ENCODE results near the gene CYP21A2.
A peak's percentile ranks its signal among the peaks of the same experiment; 100 is the strongest.

The CYP21A2 gene

DNA sequence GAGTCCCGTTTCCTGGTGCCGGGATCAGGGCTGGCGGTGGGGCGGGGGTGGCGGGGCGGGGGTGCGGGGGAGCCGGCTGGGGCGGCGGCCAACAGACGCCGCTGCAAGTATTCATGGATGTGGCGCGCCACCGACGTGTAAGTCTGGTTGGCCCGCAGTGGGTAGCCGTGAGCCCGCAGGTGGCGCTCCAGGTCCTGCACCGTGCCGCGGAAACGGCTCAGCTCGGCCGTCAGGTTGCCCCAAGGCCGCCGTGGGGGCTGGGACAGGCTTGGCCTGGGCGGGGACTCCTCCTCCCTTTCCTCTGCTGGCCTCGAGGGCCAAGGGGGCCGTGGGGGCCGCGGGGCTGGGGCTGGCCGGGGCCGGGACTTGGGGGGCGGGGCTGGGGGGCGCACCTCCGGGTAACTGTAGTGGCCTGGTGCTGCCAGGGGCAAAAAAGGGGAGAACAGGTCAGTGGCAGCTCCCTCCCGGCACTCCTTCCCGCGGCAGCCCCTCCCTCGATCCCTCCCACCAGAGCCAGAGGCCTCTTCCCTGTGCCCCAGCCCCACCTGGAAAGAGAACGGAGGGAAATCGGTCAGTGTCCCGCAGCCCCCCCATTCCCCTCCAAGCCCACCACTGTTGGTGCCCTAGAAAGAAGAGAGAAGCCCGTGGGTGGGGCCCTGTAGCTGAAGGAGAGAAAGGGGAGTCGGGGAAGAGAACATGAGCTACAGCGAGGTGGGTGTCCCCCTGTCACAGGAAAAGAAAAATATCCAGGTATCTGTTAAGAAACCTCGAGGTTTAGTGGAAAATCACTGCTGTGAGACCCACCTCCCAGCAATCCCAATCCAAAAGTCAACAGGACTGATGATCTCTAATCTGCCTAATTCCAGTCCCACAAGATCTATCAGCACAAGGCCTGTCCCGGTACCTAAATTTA is 49.6 kb downstream of the CYP21A2 start:
- peak; percentile 84 for DNase-seq (ENCODE audit: low read depth)
- no peak overlapping the region for H3K4me3 ChIP-seq (ENCODE audit: low read depth, low read length)
- TF ChIP-seq, protein P1, sequence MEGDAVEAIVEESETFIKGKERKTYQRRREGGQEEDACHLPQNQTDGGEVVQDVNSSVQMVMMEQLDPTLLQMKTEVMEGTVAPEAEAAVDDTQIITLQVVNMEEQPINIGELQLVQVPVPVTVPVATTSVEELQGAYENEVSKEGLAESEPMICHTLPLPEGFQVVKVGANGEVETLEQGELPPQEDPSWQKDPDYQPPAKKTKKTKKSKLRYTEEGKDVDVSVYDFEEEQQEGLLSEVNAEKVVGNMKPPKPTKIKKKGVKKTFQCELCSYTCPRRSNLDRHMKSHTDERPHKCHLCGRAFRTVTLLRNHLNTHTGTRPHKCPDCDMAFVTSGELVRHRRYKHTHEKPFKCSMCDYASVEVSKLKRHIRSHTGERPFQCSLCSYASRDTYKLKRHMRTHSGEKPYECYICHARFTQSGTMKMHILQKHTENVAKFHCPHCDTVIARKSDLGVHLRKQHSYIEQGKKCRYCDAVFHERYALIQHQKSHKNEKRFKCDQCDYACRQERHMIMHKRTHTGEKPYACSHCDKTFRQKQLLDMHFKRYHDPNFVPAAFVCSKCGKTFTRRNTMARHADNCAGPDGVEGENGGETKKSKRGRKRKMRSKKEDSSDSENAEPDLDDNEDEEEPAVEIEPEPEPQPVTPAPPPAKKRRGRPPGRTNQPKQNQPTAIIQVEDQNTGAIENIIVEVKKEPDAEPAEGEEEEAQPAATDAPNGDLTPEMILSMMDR (IDR thresholded peaks at IDR 0.05; ENCODE audit: insufficient read depth, low read depth, low read length, missing control alignments), result peak; percentile 65

DNA sequence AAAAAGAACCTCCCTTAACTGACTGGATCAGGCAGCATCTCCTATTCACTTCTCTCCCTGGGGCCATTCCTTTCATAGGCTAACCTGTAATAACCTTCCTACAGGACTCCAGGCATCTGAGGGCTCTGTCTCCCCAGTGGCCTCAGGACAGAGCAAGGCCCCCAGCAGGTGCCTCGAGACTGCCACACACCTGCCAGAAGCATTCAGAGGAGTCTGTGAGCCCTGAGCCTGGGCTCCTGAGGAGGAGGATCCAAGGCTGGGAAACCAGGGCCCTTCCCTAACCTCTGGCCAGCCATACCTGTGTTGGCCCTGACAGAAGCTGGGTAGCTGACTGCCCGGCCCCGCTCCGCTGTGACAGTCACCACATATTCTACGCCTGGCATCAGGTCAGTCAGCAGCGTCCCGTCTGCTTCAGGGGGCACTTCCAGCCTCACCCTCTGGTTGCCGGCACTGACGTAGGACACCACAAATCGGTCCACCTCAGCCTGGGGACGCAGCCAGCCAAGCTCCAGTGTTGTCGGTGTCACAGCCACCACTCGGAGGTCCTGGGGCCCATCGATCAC is 50.4 kb downstream of the CYP21A2 start:
- no peak for DNase-seq (ENCODE audit: low read depth)
- H3K4me3 ChIP-seq (ENCODE audit: low read depth, low read length), result no peak overlapping the region
- TF ChIP-seq, protein P1 (IDR thresholded peaks at IDR 0.05; ENCODE audit: insufficient read depth, low read depth, low read length, missing control alignments), result no peak

DNA sequence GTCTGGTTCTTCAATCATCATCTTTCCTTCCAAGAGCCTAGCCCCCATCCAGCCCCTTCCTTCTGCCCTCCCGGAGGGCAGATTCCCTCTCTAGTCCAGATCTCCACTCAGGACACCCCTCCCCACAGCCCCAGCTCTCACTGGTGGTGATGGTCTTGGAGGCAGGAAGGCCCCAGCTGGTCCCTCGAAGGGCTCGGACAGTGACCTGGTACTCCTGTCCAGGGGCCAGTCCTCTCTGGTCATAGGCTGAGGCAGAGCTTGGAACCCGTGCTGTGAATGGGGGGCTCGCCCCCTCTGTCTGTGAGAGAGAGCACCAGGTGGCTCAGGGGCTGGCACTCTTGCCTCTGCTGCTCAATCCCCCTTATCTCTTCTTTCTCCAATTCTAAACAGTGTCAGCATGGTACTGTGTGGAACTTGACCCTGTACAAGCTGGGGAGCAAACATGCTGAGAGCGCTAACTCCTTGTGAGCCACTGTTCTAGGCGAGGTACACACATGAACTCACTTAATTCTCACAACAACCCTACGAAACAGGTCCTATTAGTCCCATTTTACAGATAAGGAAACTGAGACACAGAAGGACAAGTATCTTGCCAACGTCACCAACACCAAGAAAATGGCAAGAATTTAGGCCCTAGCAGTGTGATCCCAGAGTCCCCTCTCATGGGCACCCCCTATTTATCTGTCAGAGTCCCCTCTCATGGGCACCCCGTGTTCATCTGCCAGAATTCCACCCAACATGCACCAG is 51.0 kb downstream of the CYP21A2 start:
- TF ChIP-seq, protein P1 (IDR thresholded peaks at IDR 0.05; ENCODE audit: insufficient read depth, low read depth, low read length, missing control alignments), result no peak
- H3K4me3 ChIP-seq (ENCODE audit: low read depth, low read length), result no peak overlapping the region
- no peak for DNase-seq (ENCODE audit: low read depth)
